Activated CD8-positive, alpha-beta memory T cell treated with anti-CD3 and anti-CD28 coated beads, Interleukin-2, amount 50 U/mL, for 24 hours (primary cell): ENCODE results near the gene DSCAML1.
"Not testable (repeated sequence)": the region's sequence is repeated elsewhere in the genome, so short reads cannot be mapped to it uniquely, and the experiment has no call there.

Experiments used
- DNase-seq: peaks from one replicate; pipeline ENCODE4 v3.0.0-alpha.2; 2020; ENCODE audit errors: extremely low read depth

DSCAML1 gene

DNA sequence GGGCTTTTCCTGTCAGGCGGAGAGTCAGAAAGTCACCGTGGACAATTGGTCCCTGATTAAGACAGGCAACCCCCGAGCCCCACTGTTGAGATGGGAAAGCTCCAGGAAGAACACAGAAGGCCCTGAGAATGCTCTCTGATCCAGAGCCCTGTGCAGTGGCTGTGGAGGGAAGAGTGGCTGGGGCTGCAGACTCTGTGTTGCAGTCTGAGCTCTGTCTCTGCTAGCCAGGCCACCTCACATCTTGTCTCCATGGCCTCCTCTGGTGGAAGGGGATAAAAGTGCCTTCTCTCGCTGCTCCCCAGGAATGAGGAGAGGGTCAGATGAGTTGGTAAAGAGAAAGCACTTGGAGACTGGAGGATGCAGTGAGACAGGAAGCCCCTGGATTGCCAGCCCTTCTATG, 328.1 kb downstream of the DSCAML1 start:
- no peak for DNase-seq

GRCh38 chr11:117467770-117468169, 329.2 kb downstream of the DSCAML1 start:
- DNase-seq: no peak

DNA sequence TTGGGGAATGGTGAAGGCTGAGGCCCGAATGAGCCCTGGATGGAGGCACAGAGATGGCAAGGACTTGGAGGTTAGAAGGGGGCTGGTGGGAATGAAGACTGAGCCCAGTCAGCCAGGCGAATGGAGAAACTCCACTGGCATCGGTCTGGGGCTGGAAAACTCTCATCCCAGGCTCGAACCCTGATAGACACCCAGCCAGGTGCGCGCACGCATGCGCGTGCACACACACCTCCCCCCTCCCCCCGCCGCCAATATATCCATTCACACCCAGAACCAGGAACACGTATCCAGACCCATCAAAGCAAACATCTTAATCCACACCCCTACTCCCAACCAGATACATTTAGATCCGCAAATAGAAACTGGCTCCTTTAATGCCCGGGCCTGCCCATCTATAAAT, 330.1 kb downstream of the DSCAML1 start:
- no peak for DNase-seq

GRCh38 chr11:117465236-117465997, 331.6 kb downstream of the DSCAML1 start:
- no peak for DNase-seq

- no peak for DNase-seq
These were observed 332.2 kb downstream of the DSCAML1 start for GRCh38 chr11:117464778-117465177.

GRCh38 chr11:117462864-117463247, 334.2 kb downstream of the DSCAML1 start:
- DNase-seq: no peak

GRCh38 chr11:117462183-117462863, 334.7 kb downstream of the DSCAML1 start:
- no peak for DNase-seq

DNA sequence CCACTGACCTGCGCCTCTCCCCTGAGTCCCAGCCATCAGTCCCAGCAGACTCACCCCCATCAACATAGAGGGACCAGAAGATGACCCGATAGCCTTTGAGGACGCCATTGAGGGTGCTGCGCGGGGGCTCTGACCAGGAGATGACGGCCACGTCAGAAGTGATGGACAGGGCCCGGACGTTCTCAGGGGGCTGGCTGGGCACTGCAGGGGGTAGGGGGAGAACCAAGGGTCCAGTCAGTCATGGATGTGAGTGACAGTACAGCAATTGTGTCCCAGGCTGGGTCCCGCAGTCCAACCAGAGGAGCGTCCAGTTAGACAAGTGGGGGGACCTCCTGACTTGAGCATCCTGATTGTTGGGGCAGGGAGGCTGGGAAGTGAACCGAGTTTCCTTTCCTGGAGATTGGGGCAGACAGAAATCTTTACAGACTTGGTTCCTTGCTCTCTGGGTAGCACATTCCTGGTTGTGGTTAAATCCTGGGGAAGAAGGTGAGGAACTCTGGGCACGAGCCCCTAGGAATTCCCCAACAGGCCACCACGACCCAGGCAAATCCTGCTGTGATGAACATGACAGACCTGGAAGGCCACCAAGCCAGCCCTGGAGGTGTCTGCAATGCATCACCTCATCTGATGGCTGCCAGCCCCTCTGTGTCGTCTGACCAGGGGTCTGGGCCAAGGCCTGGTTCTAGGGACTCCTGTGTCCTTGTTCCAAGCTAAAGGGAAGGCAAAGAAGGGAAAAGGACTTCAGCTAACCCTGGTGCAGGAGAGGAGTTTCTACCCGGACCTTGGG, 335.4 kb downstream of the DSCAML1 start:
- no peak for DNase-seq

GRCh38 chr11:117459979-117460300, 337.1 kb downstream of the DSCAML1 start:
- DNase-seq: no peak

DNA sequence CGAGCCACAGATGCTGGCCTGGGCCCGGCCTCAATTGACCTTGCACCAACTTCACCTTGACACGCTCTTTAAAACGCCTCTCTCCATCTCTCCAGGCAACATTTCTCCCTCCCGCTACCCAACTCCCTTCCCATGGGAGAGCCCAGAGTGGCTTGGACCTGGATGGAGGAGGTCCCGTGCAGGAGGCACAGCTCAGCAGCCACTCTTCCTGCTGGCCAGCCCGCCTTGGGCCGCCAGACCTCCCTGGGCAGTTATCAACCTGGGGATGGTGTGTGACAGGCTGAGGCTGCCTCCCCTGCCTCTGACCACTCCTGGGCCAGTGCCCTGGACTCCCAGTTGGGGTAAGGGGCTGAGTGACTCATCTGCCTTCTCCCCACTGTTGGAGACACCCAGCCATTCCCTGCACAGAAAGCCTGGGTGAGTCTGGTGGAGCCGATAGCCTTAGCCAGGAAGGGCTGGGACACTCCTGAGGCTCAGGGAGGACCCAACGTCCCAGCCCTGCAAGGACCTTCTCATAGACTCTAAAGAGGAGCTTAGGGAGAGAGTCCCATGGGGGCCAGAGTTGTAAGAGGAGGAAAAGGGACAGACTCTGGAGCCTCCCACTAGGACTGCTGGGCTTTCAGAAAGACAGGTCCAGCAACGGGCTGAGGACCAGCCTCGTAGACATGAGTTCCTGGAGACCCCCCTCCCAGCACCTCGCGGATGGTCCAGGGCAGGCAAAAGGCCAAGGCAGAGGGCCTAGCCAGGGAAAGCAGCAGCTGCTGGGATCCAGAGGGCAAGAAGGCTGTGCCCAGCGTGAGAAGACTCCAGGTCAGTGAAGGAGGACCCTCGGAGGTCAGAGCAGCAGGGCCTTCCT, 337.7 kb downstream of the DSCAML1 start:
- no peak for DNase-seq

DNA sequence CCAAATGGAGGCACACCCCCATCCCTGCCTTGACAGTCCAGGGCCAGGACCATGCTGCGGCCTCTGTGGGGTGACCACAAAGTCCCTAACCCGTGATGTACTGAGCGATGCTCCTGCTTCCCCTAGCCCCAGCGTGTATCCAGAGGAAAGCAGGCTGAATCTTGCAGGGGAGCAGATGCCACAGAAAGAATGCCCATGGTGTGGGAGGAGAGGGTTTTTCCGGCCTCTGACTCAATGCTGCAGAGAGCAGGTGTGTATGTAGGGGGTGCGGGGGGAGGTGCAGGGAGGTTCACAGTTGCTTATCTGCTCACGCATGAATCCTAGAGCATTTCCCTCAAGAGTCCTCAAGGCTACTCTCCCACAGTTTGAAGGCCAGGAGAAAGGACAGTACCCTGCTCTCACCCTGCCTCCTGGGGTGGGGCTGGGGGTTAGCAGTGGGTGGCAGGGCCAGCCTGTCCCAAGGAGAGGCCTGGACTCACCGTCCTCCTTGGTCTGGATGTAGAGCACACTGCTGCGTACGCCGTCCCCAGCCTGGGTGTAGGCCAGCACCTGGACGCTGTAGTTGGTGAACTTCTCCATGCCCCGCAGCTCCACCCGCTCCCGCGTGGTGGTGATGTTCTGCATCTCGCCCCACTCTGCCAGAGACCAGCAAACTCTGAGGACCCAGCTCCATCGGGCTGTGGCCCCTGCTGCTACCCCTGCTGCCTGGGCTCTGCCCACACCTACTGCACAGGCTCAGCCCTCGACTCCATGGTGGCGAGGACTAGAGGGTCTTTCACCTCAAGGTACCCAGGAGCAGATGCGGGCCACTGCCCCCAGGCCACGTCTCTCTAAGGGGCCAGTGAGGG, 338.5 kb downstream of the DSCAML1 start:
- DNase-seq: no peak

GRCh38 chr11:117457835-117458234, 339.2 kb downstream of the DSCAML1 start:
- DNase-seq: no peak

DNA sequence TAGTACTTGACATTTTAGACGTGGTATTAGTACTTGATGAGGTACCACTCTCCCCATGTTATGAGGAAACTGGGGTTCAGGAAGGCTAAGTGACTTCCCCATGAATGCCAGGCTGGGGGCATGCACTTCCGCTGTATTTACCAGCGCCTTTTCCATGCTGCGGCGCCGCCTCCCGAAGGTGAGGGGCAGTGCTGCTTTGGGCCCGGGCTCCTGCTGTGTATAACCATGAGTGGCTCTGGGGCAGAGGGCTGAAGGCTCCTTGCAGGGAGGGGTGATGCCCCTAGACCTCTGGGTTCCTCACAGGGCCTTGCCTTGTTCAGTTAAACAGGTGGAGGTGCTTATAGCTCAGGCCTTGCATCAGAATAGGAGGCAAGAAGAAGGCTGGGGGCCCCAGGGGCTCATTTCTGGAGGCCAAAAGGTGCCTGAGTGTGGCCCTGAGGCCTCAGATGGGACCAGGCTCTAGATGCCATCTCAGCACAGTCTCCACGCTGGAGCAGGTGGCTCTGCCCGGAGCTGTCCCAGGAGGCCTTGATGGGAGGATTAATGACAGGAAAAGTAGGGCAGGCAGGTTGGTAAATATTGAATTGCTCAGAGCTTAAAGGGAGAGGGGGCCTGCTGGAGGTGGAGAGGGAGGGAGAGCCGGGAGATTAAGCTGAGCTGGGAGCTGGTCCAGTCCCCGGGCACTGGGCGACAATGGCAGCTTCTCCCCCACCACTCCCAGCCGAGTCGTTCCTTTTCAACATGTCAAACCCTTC, 339.8 kb downstream of the DSCAML1 start:
- no peak for DNase-seq

- DNase-seq: not testable (repeated sequence)
These were observed 340.3 kb downstream of the DSCAML1 start for GRCh38 chr11:117456721-117457029.

GRCh38 chr11:117456027-117456720, 340.8 kb downstream of the DSCAML1 start:
- no peak for DNase-seq

DNA sequence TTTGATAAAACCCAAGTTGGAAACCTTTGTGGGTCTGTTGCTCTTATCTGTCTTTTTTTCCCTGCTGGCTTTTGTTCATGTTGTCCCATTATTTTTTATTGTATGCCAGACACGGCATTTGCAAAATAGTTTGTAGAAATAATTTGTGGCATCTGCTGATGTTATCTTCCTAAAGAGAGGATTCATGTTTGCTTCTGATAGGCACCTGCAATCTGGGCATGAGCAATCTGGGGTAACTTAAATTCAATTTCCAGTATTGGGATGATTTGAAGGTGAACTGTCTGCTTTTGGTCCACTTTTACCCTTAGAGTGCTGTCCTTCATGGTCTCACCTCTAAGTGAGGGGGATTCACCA, 342.5 kb downstream of the DSCAML1 start:
- DNase-seq: no peak

DNA sequence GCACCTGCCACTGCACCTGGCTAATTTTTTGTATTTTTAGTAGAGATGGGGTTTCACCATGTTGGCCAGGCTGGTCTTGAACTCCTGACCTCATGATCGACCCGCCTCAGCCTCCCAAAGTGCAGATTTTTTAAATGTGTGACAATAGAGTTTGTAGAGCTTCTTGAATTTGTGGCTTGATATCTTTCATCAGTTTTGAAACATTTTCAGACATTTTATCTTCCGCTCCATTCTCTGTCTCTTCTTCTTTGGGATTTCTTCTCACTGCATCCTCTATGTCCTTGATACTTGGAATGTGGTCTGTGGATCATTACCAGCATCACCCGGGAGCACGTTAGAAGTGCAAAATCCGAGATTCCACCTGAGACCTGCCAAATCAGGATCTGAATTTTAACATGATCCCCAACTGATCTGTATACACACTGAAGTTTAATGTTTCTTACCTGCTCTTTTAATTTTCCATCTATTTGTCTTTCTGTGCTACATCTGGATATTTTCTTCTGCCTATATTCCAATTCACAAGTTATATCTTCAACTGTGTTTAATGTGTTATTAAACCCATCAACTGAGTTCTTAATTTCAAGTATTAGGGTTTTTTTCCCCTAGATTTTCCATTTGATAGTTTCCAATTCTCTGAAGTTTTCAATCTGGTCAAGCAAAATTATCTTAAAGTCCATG, 343.0 kb downstream of the DSCAML1 start:
- DNase-seq: no peak

GRCh38 chr11:117449111-117449693, 347.8 kb downstream of the DSCAML1 start:
- no peak for DNase-seq
